22Rv1 (cell line): ENCODE data around the gene CLCA2.

ENCODE experiments used
- CTCF ChIP-seq: fragments of 450-650 bp; IDR thresholded peaks from 2 replicates; pipeline ENCODE4 v1.5.1; 2017; ENCODE audit warnings: mild to moderate bottlenecking
- ZFX ChIP-seq: fragments of 450-650 bp; IDR thresholded peaks from 2 replicates; pipeline ENCODE4 v1.6.1; 2017; ENCODE audit warnings: antibody characterized with exemption, borderline replicate concordance

GRCh38 chr1:86421601-86422280, 2.2 kb upstream of the CLCA2 start:
- TF ChIP-seq CTCF = no peak
- TF ChIP-seq ZFX = no peak
